K562 (cell line): ENCODE data around the gene ARHGAP42. TPM values are rescaled to one million over a fixed set of nuclear protein-coding genes. Genes with fewer than 3 reads are reported as not detected.

Experiments used
- ATF6 ChIP-seq: sonication (generic); formaldehyde crosslinking; IDR thresholded peaks from 2 replicates; pipeline ENCODE4 v1.4.0; 2020; ENCODE audit warnings: mild to moderate bottlenecking, missing genetic modification reagents
- BHLHE40 ChIP-seq: IDR thresholded peaks from 2 replicates; pipeline ENCODE4 v1.6.1; 2011; ENCODE audit warnings: low read length, improper control_type of control experiment
- ELF4 ChIP-seq: fragments of 450-650 bp; formaldehyde crosslinking; IDR thresholded peaks from 2 replicates; pipeline ENCODE4 v1.4.0; 2022; ENCODE audit warnings: missing genetic modification characterization
- ETV6 ChIP-seq, 3 experiments: fragments of 150-350 bp in 1 of 3; sonication (generic) in 1 of 3; formaldehyde crosslinking in 1 of 3; IDR thresholded peaks; 2 replicates each; pipeline versions ENCODE4 v1.6.1 to v1.8.0; 2014 to 2022; ENCODE audit warnings: borderline replicate concordance in 2 of 3, low read depth in 2 of 3, antibody characterized with exemption in 1 of 3, low read length in 1 of 3, mild to moderate bottlenecking in 1 of 3, missing genetic modification reagents in 1 of 3
- HNRNPH1 ChIP-seq: fragments of 200-400 bp; formaldehyde crosslinking; optimal IDR thresholded peaks from 2 replicates; pipeline ENCODE3; 2017; ENCODE audit warnings: low read depth, mild to moderate bottlenecking, low read length, moderate library complexity
- KLF16 ChIP-seq: IDR thresholded peaks from 2 replicates; pipeline ENCODE4 v1.6.1; 2016; ENCODE audit warnings: antibody characterized with exemption
- MEF2A ChIP-seq: IDR thresholded peaks from 2 replicates; pipeline ENCODE4 v1.6.1; 2011; ENCODE audit warnings: low read depth, mild to moderate bottlenecking, low read length, moderate library complexity; ENCODE audit not compliant: control insufficient read depth
- MLLT1 ChIP-seq, 2 experiments: fragments of 450-650 bp; IDR thresholded peaks; 2 replicates each; pipeline ENCODE4 v1.6.1; 2016
- NELFE ChIP-seq: IDR thresholded peaks from 2 replicates; pipeline ENCODE4 v1.6.1; 2011; ENCODE audit warnings: mild to moderate bottlenecking; ENCODE audit not compliant: insufficient read depth, insufficient read length
- NR3C1 ChIP-seq: sonication (generic); formaldehyde crosslinking; IDR thresholded peaks from 2 replicates; pipeline ENCODE4 v1.8.1; 2022; ENCODE audit warnings: missing genetic modification reagents
- RBM25 ChIP-seq: fragments of 200-400 bp; formaldehyde crosslinking; IDR thresholded peaks from 2 replicates; pipeline ENCODE4 v1.6.1; 2018; ENCODE audit warnings: low read length, low read depth, moderate library complexity; ENCODE audit not compliant: severe bottlenecking
- TBL1XR1 ChIP-seq, 2 experiments: IDR thresholded peaks; 2 replicates each; pipeline ENCODE4 v1.6.1; 2012; ENCODE audit warnings: improper control_type of control experiment in 2 of 2, low read length in 2 of 2, mild to moderate bottlenecking in 1 of 2
- TFE3 ChIP-seq: fragments of 450-650 bp; formaldehyde crosslinking; IDR thresholded peaks from 2 replicates; pipeline ENCODE4 v1.4.0; 2020; ENCODE audit warnings: mild to moderate bottlenecking, mixed read lengths
- THRA ChIP-seq: fragments of 450-650 bp; IDR thresholded peaks from 2 replicates; pipeline ENCODE4 v1.6.1; 2017; ENCODE audit warnings: mild to moderate bottlenecking, moderate library complexity
- U2AF1 ChIP-seq: fragments of 200-400 bp; formaldehyde crosslinking; optimal IDR thresholded peaks from 2 replicates; pipeline ENCODE3; 2017; ENCODE audit warnings: mild to moderate bottlenecking, low read depth, low read length, moderate library complexity
- YY1 ChIP-seq, 3 experiments: IDR thresholded peaks; 2 replicates each; pipeline ENCODE4 v1.6.1; 2011; ENCODE audit warnings: low read length in 2 of 3, mild to moderate bottlenecking in 2 of 3, moderate library complexity in 2 of 3, borderline replicate concordance in 1 of 3, control low read depth in 1 of 3, low read depth in 1 of 3; ENCODE audit not compliant: insufficient read depth in 3 of 3, insufficient replicate concordance in 2 of 3, control insufficient read depth in 1 of 3, insufficient read length in 1 of 3; ENCODE audit errors: extremely low read depth in 1 of 3
- ZNF280A ChIP-seq: fragments of 450-650 bp; IDR thresholded peaks from 2 replicates; pipeline ENCODE4 v1.6.1; 2018; ENCODE audit warnings: mild to moderate bottlenecking, low read depth; ENCODE audit not compliant: partially characterized antibody
- polyA plus RNA-seq, 8 experiments: library from polyadenylated mRNA; depleted of rRNA in 4 of 8; stranded (reverse) in 5 of 8; unstranded in 3 of 8; fragments of >200 nt; fragmentation: Nextera tagmentation in 2 of 8; fragmentation: Illumina TruSeq in 1 of 8; extraction: Ambion mirVana in 2 of 8; extraction: Trizol in 1 of 8; gene quantifications; 2 replicates each; pipeline versions ENCODE4 v1.2.1 to v1.2.3, GENCODE V29; 2011 to 2014; ENCODE audit warnings: inconsistent platforms in 1 of 8, missing spikeins in 1 of 8
- total RNA-seq, 7 experiments: library from RNA; depleted of rRNA in 6 of 7; stranded (reverse); fragments of >200 nt in 6 of 7; fragmentation: Illumina TruSeq in 2 of 7; extraction: Trizol in 2 of 7; gene quantifications; 2 replicates each; pipeline versions ENCODE4 v1.2.1 to v1.2.3, GENCODE V29; 2011 to 2021; ENCODE audit warnings: low replicate concordance in 1 of 7

ARHGAP42 gene
- total and polyA plus RNA-seq, 9 of the 15 experiments (the other 6 are each of a cell fraction or from before 2014, with no cell fraction given), result 0.95 to 6.1 (median 2.4) TPM

GRCh38 chr11:100789500-100789899 lies 102.4 kb downstream of the ARHGAP42 start (continued):
- no peak for TF ChIP-seq THRA
- TF ChIP-seq RBM25, result no peak
- TF ChIP-seq MEF2A, result no peak
- TF ChIP-seq NR3C1 (CRISPR knock-in tag), result no peak
- no peak for TF ChIP-seq U2AF1
- peak; percentile 88 for TF ChIP-seq BHLHE40
- no peak for TF ChIP-seq ELF4 (CRISPR knock-in tag)
- no peak for TF ChIP-seq TBL1XR1 (IDR thresholded peaks at IDR 0.05; ENCODE audit: low read length in 2 of 2)
- TF ChIP-seq KLF16, result no peak
- no peak for TF ChIP-seq MLLT1 (IDR thresholded peaks at IDR 0.05)
- TF ChIP-seq ATF6 (CRISPR knock-in tag), result no peak
- no peak for TF ChIP-seq TFE3 (CRISPR knock-in tag)
- no peak for TF ChIP-seq HNRNPH1
- no peak for TF ChIP-seq ETV6 (IDR thresholded peaks at IDR 0.05; ENCODE audit: borderline replicate concordance in 1 of 2, low read depth in 2 of 2, low read length in 1 of 2)
- TF ChIP-seq ETV6 (CRISPR knock-in tag; IDR thresholded peaks at IDR 0.05; ENCODE audit: borderline replicate concordance), result no peak
- no peak for TF ChIP-seq NELFE
- peak in 1 of 3 experiments; percentile 37 for TF ChIP-seq YY1 (IDR thresholded peaks at IDR 0.05; ENCODE audit: borderline replicate concordance in 1 of 3, control insufficient read depth in 1 of 3, extremely low read depth in 1 of 3, insufficient read depth in 3 of 3, insufficient read length in 1 of 3, insufficient replicate concordance in 2 of 3, low read depth in 1 of 3, low read length in 2 of 3)
- no peak for TF ChIP-seq ZNF280A
